CD4-positive, alpha-beta T cell (primary cell): ENCODE measurements around the gene MLLT10. TPM values are rescaled to one million over a fixed set of nuclear protein-coding genes. Genes with fewer than 3 reads are reported as not detected.

Source experiments
- ATAC-seq: fragments of 200-7000 bp; cut with Tn5 transposase; one replicate; pipeline ENCODE4 v1.10.0; 2022; ENCODE audit warnings: mild to moderate bottlenecking; ENCODE audit not compliant: poor library complexity
- CTCF ChIA-PET: fragments of 350-600 bp; sonication (Branson Sonifier 250); formaldehyde crosslinking; loops from one replicate; lab custom pipeline; 2021; ENCODE audit warnings: antibody characterized with exemption, inconsistent platforms; lab: Charles Lee
- POLR2A ChIA-PET: fragments of 350-600 bp; sonication (Branson Sonifier 250); formaldehyde crosslinking; loops from one replicate; lab custom pipeline; 2021; ENCODE audit warnings: antibody characterized with exemption, inconsistent platforms; lab: Charles Lee
- DNase-seq, 14 experiments: peaks; one replicate each; pipeline ENCODE4 v3.0.0-alpha.2; 2013 to 2020; ENCODE audit warnings: mixed read lengths in 2 of 14
- H3K27ac ChIP-seq, 2 donors: one replicate each; pipeline versions ENCODE4 v1.5.1 to v1.7.0; 2013; ENCODE audit warnings: low read length in 2 of 2, low read depth in 1 of 2, mild to moderate bottlenecking in 1 of 2
- H3K27me3 ChIP-seq, 2 experiments: 1 replicate in 1 of 2; 2 replicates in 1 of 2; pipeline versions ENCODE4 v1.6.1 to v1.7.0; 2013; ENCODE audit warnings: low read length in 2 of 2, control low read depth in 1 of 2, mild to moderate bottlenecking in 1 of 2, moderate library complexity in 1 of 2; ENCODE audit not compliant: insufficient read depth in 2 of 2, control insufficient read depth in 1 of 2
- H3K36me3 ChIP-seq: one replicate; pipeline ENCODE4 v1.6.1; 2013; ENCODE audit warnings: low read length, control low read depth; ENCODE audit not compliant: insufficient read depth
- H3K4me1 ChIP-seq: one replicate; pipeline ENCODE4 v1.6.1; 2013; ENCODE audit warnings: low read length, control low read depth; ENCODE audit not compliant: insufficient read depth
- H3K4me3 ChIP-seq: one replicate; pipeline ENCODE4 v1.5.1; 2013; ENCODE audit warnings: mild to moderate bottlenecking, low read length, moderate library complexity
- H3K9me3 ChIP-seq, 2 experiments: 1 replicate in 1 of 2; 2 replicates in 1 of 2; pipeline versions ENCODE4 v1.6.1 to v1.7.0; 2013; ENCODE audit warnings: low read length in 2 of 2, mild to moderate bottlenecking in 2 of 2, control low read depth in 1 of 2, moderate library complexity in 1 of 2; ENCODE audit not compliant: control insufficient read depth in 1 of 2, insufficient read depth in 1 of 2
- H3K27ac Mint-ChIP-seq: one replicate; pipeline ENCODE4 v1.8.0; 2020; ENCODE audit warnings: mixed read lengths
- H3K27me3 Mint-ChIP-seq: one replicate; pipeline ENCODE4 v1.8.0; 2021; ENCODE audit warnings: mixed read lengths
- H3K36me3 Mint-ChIP-seq: one replicate; pipeline ENCODE4 v1.8.0; 2021; ENCODE audit warnings: low read depth, mixed read lengths
- H3K4me1 Mint-ChIP-seq: one replicate; pipeline ENCODE4 v1.8.0; 2021; ENCODE audit warnings: low read depth, mixed read lengths
- H3K4me3 Mint-ChIP-seq: one replicate; pipeline ENCODE4 v1.8.0; 2020; ENCODE audit warnings: mild to moderate bottlenecking, mixed read lengths
- H3K9me3 Mint-ChIP-seq: one replicate; pipeline ENCODE4 v1.8.0; 2020; ENCODE audit warnings: mixed read lengths
- CTCF ChIP-seq: fragments of 200-600 bp; IDR thresholded peaks from one replicate; pipeline ENCODE4 v1.8.0; 2022; ENCODE audit warnings: antibody characterized with exemption, mild to moderate bottlenecking
- intact Hi-C, 2 experiments: fragments of 100-400 bp; cut with DNase I in 1 of 2; cut with micrococcal nuclease in 1 of 2; formaldehyde crosslinking; loops; one replicate each; pipeline versions ENCODE4 v1.15.1 to v1.9.0; 2023 to 2025; cut with DNase I, micrococcal nuclease
- total RNA-seq, 174 experiments: library from RNA in 2 of 174; stranded (reverse) in 2 of 174; gene quantifications; one replicate each; pipeline ENCODE4 v1.2.3 and lab custom pipeline; 2021 to 2026

Gene MLLT10
- total RNA-seq, 2 experiments from 2014 or later = 46.0 to 64.1 TPM

GRCh38 chr10:21512573-21513404 lies 21.2 kb upstream of the MLLT10 start:
- Histone ChIP-seq H3K9me3 (peaks cover 0 to 16% of the 10 kb centered on the region in 2 experiments), H3K27ac (no peak overlapping the region), H3K27me3 (peaks cover 42 to 73% of the 10 kb centered on the region in 2 experiments), H3K4me1 (peaks cover 16% of the 10 kb centered on the region), H3K4me3 (no peak overlapping the region), H3K36me3 (no peaks in the 10 kb centered on the region)
- no peak overlapping the region for H3K4me3 Mint-ChIP-seq
- no peaks in the 10 kb centered on the region for H3K9me3 Mint-ChIP-seq
- no peak for DNase-seq
- no peak for ATAC-seq
- H3K36me3 Mint-ChIP-seq = no peaks in the 10 kb centered on the region
- intact Hi-C loops = loop anchor here in 1 of 2 experiments (2.0 kb wide), 1 partner anchor 14 kb away; no protein-coding TSS in a partner anchor
- TF ChIP-seq CTCF = no peak
- no peak overlapping the region for H3K27ac Mint-ChIP-seq
- H3K4me1 Mint-ChIP-seq = peaks cover 13% of the 10 kb centered on the region
- ChIA-PET CTCF (interaction anchor here (4.9 kb wide), 1 partner anchor 17 kb away, joined by 29 read pairs; no protein-coding TSS in a partner anchor), POLR2A (no interaction called here)
- peaks cover 80% of the 10 kb centered on the region for H3K27me3 Mint-ChIP-seq

DNA sequence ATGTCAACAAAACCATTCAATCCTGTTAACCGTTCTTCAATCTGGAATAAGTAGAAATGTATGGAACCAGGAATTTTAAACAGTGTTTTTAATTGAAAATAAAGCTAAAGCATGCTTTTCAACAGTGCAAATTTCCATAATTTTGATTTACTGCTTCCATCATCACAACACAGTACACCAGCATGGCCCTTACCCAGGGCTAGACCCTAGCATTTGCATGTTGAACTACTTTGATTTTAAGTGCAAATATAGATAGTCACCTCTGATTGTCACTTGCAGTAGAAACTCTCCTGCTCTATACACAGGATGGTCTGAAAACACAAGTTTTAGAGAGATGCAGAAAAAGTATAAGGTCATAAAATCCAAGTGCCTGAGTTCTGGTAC lies 20.6 kb upstream of the MLLT10 start:
- Mint-ChIP-seq H3K36me3 (no peaks in the 10 kb centered on the region), H3K27ac (no peak overlapping the region), H3K27me3 (peaks cover 80% of the 10 kb centered on the region), H3K4me3 (no peak overlapping the region), H3K4me1 (peaks cover 19% of the 10 kb centered on the region), H3K9me3 (no peaks in the 10 kb centered on the region)
- Histone ChIP-seq H3K27me3 (peaks cover 46 to 79% of the 10 kb centered on the region in 2 experiments), H3K9me3 (peaks cover 0 to 16% of the 10 kb centered on the region in 2 experiments), H3K4me3 (no peak overlapping the region), H3K4me1 (peaks cover 21% of the 10 kb centered on the region), H3K36me3 (no peaks in the 10 kb centered on the region), H3K27ac (no peak overlapping the region)
- DNase-seq (no peak), ATAC-seq (no peak)
- no peak for TF ChIP-seq CTCF
- ChIA-PET POLR2A (no interaction called here), CTCF (interaction anchor here (4.9 kb wide), 1 partner anchor 18 kb away, joined by 29 read pairs; no protein-coding TSS in a partner anchor)
- intact Hi-C loops = loop anchor here in 1 of 2 experiments (2.0 kb wide), 1 partner anchor 15 kb away; no protein-coding TSS in a partner anchor

DNA sequence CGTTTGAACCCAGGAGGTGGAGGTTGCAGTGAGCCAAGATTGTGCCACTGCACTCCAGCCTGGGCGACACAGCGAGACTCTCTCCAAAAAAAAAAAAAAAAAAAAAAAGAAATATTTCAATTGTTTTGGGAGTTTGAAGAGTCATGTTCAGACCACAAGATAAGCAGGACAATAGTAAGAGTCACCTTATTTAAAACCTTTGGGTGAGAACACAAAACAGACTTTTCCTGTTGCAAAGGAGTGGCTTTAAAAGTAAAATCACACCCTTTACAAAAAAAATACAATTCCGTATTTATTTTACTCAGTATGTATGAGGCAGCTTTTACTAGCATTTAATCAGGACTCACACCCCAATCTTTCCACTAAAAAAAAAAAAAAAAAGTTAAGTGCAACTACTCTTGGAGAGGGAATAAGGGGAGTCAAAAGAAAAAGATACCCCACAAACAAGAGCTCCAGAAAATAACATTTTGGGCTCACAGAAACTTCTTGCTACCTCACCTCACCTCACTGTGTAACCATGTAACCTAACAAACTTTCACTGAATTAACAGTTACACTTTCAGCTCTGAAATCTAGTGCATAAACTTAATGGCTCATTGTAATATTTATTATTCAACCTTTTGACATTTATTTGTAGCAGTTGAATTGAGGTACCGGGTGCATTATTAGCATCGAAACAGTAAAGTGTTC lies 19.8 kb upstream of the MLLT10 start:
- H3K27me3 ChIP-seq = peaks cover 54 to 84% of the 10 kb centered on the region in 2 experiments
- no peaks in the 10 kb centered on the region for H3K36me3 ChIP-seq
- H3K4me3 ChIP-seq = no peak overlapping the region
- H3K9me3 ChIP-seq = peaks cover 0 to 15% of the 10 kb centered on the region in 2 experiments
- no peaks in the 10 kb centered on the region for H3K36me3 Mint-ChIP-seq
- ChIA-PET POLR2A (interaction anchor here (1.8 to 2.2 kb wide), 2 partner anchors 11 to 17 kb away, joined by 4 to 15 read pairs; partner anchors contain the start of gene SKIDA1), CTCF (interaction anchor here (0.8 to 4.9 kb wide), 2 partner anchors 19 to 24 kb away, joined by 3 to 29 read pairs; no protein-coding TSS in a partner anchor)
- peaks cover 82% of the 10 kb centered on the region for H3K27me3 Mint-ChIP-seq
- no peak for TF ChIP-seq CTCF
- H3K27ac ChIP-seq = no peak overlapping the region
- no peak for ATAC-seq
- H3K9me3 Mint-ChIP-seq = no peaks in the 10 kb centered on the region
- intact Hi-C loops = loop anchor here in 1 of 2 experiments (2.0 kb wide), 1 partner anchor 13 kb away; no protein-coding TSS in a partner anchor
- no peak overlapping the region for H3K27ac Mint-ChIP-seq
- H3K4me3 Mint-ChIP-seq = no peak overlapping the region
- H3K4me1 ChIP-seq = peaks cover 30% of the 10 kb centered on the region
- H3K4me1 Mint-ChIP-seq = peaks cover 27% of the 10 kb centered on the region
- DNase-seq = no peak
